HG02588 (cell line): ENCODE measurements around the gene EBLN2.
A peak's percentile ranks its signal among the peaks of the same experiment; 100 is the strongest.

Experiments used
- ATAC-seq: cut with Tn5 transposase; IDR thresholded peaks from one replicate; pipeline ENCODE4 v1.9.1; 2021; ENCODE audit warnings: mild to moderate bottlenecking, moderate library complexity; ENCODE audit not compliant: unreplicated experiment

The EBLN2 gene

DNA sequence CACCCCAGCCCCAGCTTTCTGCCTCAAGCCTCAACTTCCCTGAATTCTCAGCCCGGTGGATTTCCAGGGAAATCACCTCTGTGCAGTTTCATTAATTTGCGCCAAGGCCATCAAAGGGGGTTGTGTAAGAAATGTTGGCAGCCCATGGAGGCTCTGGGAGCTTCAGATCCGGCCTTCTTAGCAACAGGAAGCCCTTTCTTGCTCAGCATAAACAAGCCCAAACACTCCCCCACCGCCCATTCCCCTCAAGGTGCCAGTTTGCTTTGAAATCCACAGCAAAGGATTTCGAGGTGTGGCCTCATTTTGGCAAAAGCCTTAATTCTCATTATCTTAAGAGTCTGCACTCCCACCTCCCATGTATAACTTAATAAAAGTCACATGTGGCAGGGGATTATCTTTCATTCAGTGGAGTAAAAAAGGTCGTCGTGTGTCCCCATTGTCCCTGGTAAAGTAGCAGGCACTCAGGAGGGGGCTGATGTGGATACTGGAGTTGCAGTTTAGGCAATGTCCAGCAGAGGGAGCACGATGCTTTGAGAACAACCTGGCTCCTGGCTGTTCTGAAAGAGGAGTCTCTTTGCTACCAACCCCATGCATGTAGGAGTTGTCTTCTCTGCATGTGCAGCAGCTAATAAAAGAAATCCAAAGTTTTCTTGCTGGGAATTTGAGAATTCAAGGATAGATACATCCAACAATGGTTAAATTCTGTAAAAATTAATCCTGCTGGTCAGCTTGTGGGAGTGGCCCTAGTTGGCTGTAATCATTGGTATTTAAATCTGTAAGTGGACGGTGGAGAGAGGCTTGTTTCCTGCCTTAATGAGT lies 39.5 kb downstream of the EBLN2 start:
- ATAC-seq: peak; percentile 89

DNA sequence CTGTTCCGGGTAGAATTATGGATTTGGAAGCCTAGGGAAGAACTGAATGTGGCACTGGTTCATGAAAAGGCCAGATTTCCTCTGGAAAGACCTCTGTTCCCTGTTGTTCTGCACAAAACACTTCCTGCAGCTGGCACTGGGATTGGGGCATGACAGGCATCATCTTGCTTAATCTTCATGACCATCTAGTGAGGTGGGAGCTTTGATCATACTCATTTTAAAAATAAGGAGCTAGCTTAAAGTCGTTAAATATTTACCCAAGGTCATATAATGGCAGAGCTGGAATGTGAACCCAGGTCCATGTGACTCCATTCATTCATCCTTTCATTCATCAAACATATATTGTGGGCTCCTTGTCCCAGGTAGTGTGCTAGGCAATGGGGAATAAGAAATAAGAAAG lies 40.4 kb downstream of the EBLN2 start:
- ATAC-seq: no peak

DNA sequence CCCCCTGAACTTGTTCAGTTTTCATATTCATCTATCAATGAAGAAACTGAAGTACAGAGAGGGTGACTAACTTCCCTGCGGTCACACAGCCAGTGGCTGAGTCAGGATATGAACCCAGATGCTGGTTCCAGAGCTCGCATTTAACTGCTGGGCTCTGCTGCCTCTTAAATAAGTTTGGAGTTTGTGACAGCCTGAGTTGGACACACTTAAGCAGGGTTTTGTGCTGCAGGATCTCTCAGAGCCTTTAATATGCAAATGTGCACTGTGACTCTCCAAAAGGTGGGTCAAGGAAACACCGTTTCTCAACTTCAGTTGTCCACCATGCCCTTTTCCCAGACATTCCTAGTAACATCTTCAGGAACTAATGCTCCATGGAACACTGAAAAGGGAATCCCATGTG lies 45.8 kb downstream of the EBLN2 start:
- no peak for ATAC-seq

DNA sequence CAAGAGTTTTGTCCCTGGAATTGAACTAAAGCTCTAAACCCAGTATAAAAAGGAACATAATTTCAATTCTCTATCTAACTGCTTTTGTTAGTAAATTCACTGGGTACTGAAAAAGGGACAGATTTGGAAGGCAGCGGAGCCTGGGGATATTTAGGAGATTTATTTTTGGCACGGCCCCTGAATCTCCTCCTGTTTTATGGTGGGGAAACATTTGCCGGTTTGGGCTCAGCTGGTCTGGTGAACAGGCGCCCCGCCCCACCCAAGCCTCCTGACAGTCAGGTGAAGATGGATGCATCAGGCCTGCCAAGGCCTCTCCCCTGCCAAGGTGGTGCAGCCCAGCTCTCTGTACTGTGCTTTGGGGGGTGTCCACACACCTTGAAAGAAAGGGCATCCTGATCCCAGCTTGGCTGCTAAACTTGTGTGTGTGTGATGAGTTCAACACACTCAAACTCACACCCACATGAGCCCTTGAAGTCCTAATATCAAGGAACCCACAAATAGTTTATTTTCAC lies 46.3 kb downstream of the EBLN2 start:
- ATAC-seq: no peak

DNA sequence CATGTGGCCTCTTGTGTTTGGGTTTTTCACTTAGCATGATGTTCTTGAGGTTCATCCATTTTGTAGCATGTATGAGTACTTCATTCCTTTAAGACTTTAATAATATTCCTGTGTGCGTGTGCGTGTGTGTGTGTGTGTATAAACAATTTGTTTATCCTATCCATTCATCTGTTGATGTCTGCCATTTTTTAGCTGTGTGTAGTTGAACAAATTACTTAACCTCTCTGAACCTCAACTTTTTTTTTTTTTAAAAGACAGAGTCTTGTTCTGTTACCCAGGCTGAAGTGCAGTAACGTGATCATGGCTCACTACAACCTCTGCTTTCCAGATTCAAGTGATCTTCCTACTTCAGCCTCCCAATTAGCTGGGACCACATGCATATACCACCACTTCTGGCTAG lies 47.3 kb downstream of the EBLN2 start:
- ATAC-seq: no peak

DNA sequence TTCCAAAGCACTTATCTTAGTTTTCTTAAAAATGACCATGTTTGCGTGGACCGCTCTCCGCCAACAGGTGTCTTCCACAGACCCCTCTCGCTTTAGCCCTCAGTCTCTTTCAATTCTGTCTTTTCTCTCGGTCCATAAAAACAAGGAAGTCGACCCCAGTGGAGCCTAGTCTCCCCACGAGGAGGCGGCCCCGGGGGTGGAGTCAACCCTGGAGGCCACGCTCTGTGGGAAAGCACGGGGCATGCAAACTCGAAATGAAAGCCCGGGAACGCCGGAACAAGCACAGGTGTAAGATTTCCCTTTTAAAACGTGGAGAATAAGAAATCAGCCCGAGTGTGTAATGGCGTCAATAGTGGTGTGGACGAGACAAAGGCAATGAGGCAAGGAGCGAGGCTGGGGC lies 49.1 kb downstream of the EBLN2 start:
- ATAC-seq: no peak
